SK-N-SH (cell line): ENCODE results near the gene TEX22. TPM values are rescaled to one million over a fixed set of nuclear protein-coding genes. Genes with fewer than 3 reads are reported as not detected.

Source experiments
- CTCF ChIA-PET: fragments of 300-600, 350-600 bp; formaldehyde crosslinking; extraction: SDS; loops from one replicate; lab custom pipeline; 2021; lab: Yijun Ruan, JAX
- POLR2A ChIA-PET: fragments of 350-600 bp; sonication (Branson Sonifier 250); formaldehyde crosslinking; extraction: SDS; loops from one replicate; lab custom pipeline; 2020; ENCODE audit warnings: antibody characterized with exemption, inconsistent platforms; lab: Yijun Ruan, JAX
- DNase-seq: peaks from one replicate; pipeline ENCODE4 v3.0.0; 2012
- H2AFZ ChIP-seq: fragments of 200-600 bp; sonication (generic); 2 replicates; pipeline ENCODE4 v1.8.1; 2016; ENCODE audit warnings: antibody characterized with exemption, mild to moderate bottlenecking, low read depth
- H3F3A ChIP-seq: fragments of 200-600 bp; sonication (generic); replicated peaks from 2 replicates; pipeline ENCODE3; 2016; ENCODE audit warnings: antibody characterized with exemption, mild to moderate bottlenecking; ENCODE audit not compliant: insufficient read depth
- H3K27ac ChIP-seq, 2 experiments: fragments of 200-500 bp in 1 of 2; fragments of 200-600 bp in 1 of 2; sonication (Bioruptor generic) in 1 of 2; sonication (generic), shearing (Covaris generic) in 1 of 2; 2 replicates each; pipeline versions ENCODE4 v1.5.1 to v1.6.1; 2014 to 2016; ENCODE audit warnings: low read depth in 2 of 2, inconsistent platforms in 1 of 2, low read length in 1 of 2, mild to moderate bottlenecking in 1 of 2, mixed read lengths in 1 of 2
- H3K27me3 ChIP-seq: fragments of 200-600 bp; sonication (generic), shearing (Covaris generic); 2 replicates; pipeline ENCODE4 v1.6.1; 2016; ENCODE audit warnings: mixed run types; ENCODE audit not compliant: insufficient read depth
- H3K36me3 ChIP-seq, 2 experiments: fragments of 200-500 bp in 1 of 2; fragments of 200-600 bp in 1 of 2; sonication (Bioruptor generic) in 1 of 2; sonication (generic) in 1 of 2; replicated peaks in 1 of 2; 2 replicates each; pipeline versions ENCODE3 to v1.5.1; 2014 to 2016; ENCODE audit warnings: low read length in 1 of 2, mild to moderate bottlenecking in 1 of 2; ENCODE audit not compliant: insufficient read depth in 2 of 2, control insufficient read depth in 1 of 2
- H3K4me1 ChIP-seq, 2 experiments: fragments of 200-500 bp in 1 of 2; fragments of 200-600 bp in 1 of 2; sonication (Bioruptor generic) in 1 of 2; sonication (generic), shearing (Covaris generic) in 1 of 2; 2 replicates each; pipeline versions ENCODE4 v1.5.1 to v1.6.1; 2014 to 2016; ENCODE audit warnings: low read depth in 1 of 2, low read length in 1 of 2, mixed run types in 1 of 2; ENCODE audit not compliant: insufficient read depth in 2 of 2, control insufficient read depth in 1 of 2
- H3K4me2 ChIP-seq: fragments of 200-600 bp; sonication (generic), shearing (Covaris generic); 2 replicates; pipeline ENCODE4 v1.6.1; 2017; ENCODE audit warnings: mixed run types
- H3K4me3 ChIP-seq, 2 experiments: fragments of 200-500 bp in 1 of 2; fragments of 200-600 bp in 1 of 2; sonication (Bioruptor generic) in 1 of 2; sonication (generic), shearing (Covaris generic) in 1 of 2; 2 replicates each; pipeline versions ENCODE4 v1.5.1 to v1.8.1; 2014 to 2016; ENCODE audit warnings: low read depth in 2 of 2, inconsistent platforms in 1 of 2, low read length in 1 of 2, mild to moderate bottlenecking in 1 of 2, mixed read lengths in 1 of 2, moderate library complexity in 1 of 2
- H3K79me2 ChIP-seq: fragments of 200-600 bp; sonication (generic); 2 replicates; pipeline ENCODE4 v1.8.1; 2017; ENCODE audit warnings: mild to moderate bottlenecking; ENCODE audit not compliant: insufficient read depth
- H3K9ac ChIP-seq: fragments of 200-600 bp; sonication (generic); 2 replicates; pipeline ENCODE4 v1.6.1; 2017; ENCODE audit warnings: mixed run types
- H3K9me2 ChIP-seq: fragments of 200-600 bp; sonication (generic); 2 replicates; pipeline ENCODE4 v1.6.1; 2017; ENCODE audit warnings: mixed run types
- H3K9me3 ChIP-seq: fragments of 200-600 bp; sonication (generic); 2 replicates; pipeline ENCODE4 v1.6.1; 2017; ENCODE audit warnings: mixed run types, mild to moderate bottlenecking, moderate library complexity
- H4K20me1 ChIP-seq: fragments of 200-600 bp; sonication (generic); 2 replicates; pipeline ENCODE4 v1.6.1; 2017; ENCODE audit warnings: mild to moderate bottlenecking, mixed run types; ENCODE audit not compliant: insufficient read depth
- CHD2 ChIP-seq: fragments of 150-350 bp; IDR thresholded peaks from 2 replicates; pipeline ENCODE4 v1.6.1; 2018; ENCODE audit warnings: low read length; ENCODE audit not compliant: partially characterized antibody
- ELF1 ChIP-seq: IDR thresholded peaks from 2 replicates; pipeline ENCODE4 v1.4.0; 2012
- EP300 ChIP-seq, 2 experiments: IDR thresholded peaks; 2 replicates each; pipeline versions ENCODE4 v1.4.0 to v1.6.1; 2012; ENCODE audit warnings: borderline replicate concordance in 1 of 2, low read depth in 1 of 2, low read length in 1 of 2
- EZH2phosphoT487 ChIP-seq: fragments of 200-600 bp; sonication (generic); IDR thresholded peaks from 2 replicates; pipeline ENCODE4 v1.6.1; 2017; ENCODE audit warnings: low read depth, mixed run types, mild to moderate bottlenecking, antibody characterized with exemption, moderate library complexity, borderline replicate concordance
- FOSL2 ChIP-seq: IDR thresholded peaks from 2 replicates; pipeline ENCODE4 v1.4.0; 2012; ENCODE audit warnings: low read depth, mild to moderate bottlenecking, moderate library complexity, borderline replicate concordance
- FOXJ3 ChIP-seq: sonication (generic); formaldehyde crosslinking; IDR thresholded peaks from 2 replicates; pipeline ENCODE4 v1.5.1; 2020; ENCODE audit warnings: mild to moderate bottlenecking, missing genetic modification reagents
- FOXM1 ChIP-seq: IDR thresholded peaks from 2 replicates; pipeline ENCODE4 v1.4.0; 2012; ENCODE audit warnings: low read depth, mild to moderate bottlenecking
- GABPA ChIP-seq: IDR thresholded peaks from 2 replicates; pipeline ENCODE4 v1.4.0; 2012; ENCODE audit warnings: low read depth, mild to moderate bottlenecking
- GATA2 ChIP-seq: sonication (generic); formaldehyde crosslinking; IDR thresholded peaks from 2 replicates; pipeline ENCODE4 v1.5.0; 2020; ENCODE audit warnings: mild to moderate bottlenecking, missing genetic modification reagents
- JUND ChIP-seq: IDR thresholded peaks from 2 replicates; pipeline ENCODE4 v1.4.0; 2012
- MAX ChIP-seq: IDR thresholded peaks from 2 replicates; pipeline ENCODE4 v1.4.0; 2012; ENCODE audit warnings: low read depth
- MXI1 ChIP-seq: IDR thresholded peaks from 2 replicates; pipeline ENCODE4 v1.6.1; 2012; ENCODE audit warnings: mild to moderate bottlenecking, low read depth, low read length, improper control_type of control experiment
- NFIC ChIP-seq: IDR thresholded peaks from 2 replicates; pipeline ENCODE4 v1.4.0; 2012; ENCODE audit warnings: borderline replicate concordance
- PBX3 ChIP-seq: IDR thresholded peaks from 2 replicates; pipeline ENCODE4; 2012
- RAD21 ChIP-seq: IDR thresholded peaks from 2 replicates; pipeline ENCODE4 v1.6.1; 2012; ENCODE audit warnings: mild to moderate bottlenecking, low read length
- RFX5 ChIP-seq: IDR thresholded peaks from 2 replicates; pipeline ENCODE4 v1.6.1; 2012; ENCODE audit warnings: mild to moderate bottlenecking, improper control_type of control experiment, low read length
- RXRA ChIP-seq: IDR thresholded peaks from 2 replicates; pipeline ENCODE4 v1.4.0; 2012; ENCODE audit warnings: low read depth, mild to moderate bottlenecking, borderline replicate concordance
- TAF1 ChIP-seq: IDR thresholded peaks from 2 replicates; pipeline ENCODE4 v1.6.1; 2012; ENCODE audit warnings: low read depth, mild to moderate bottlenecking, low read length, moderate library complexity, borderline replicate concordance
- TEAD4 ChIP-seq: IDR thresholded peaks from 2 replicates; pipeline ENCODE4 v1.4.0; 2012; ENCODE audit warnings: mild to moderate bottlenecking, borderline replicate concordance; ENCODE audit not compliant: insufficient read depth
- USF2 ChIP-seq: fragments of 150-350 bp; IDR thresholded peaks from 2 replicates; pipeline ENCODE4 v1.6.1; 2017; ENCODE audit warnings: antibody characterized with exemption, low read length, low read depth, borderline replicate concordance
- WGBS: methylation state at CpG from one replicate; pipeline ENCODE4 v1.1.6; 2017; ENCODE audit warnings: low lambda C conversion rate; 5-methylcytosine and 5-hydroxymethylcytosine counted together
- polyA plus RNA-seq, 3 experiments: library from polyadenylated mRNA; depleted of rRNA; stranded (reverse); fragments of >200 nt; gene quantifications; 2 replicates each; pipeline ENCODE4 v1.2.3, GENCODE V29; 2012
- TF ChIP-seq, protein P1 (sequence below): fragments of 150-350 bp; IDR thresholded peaks from 2 replicates; pipeline ENCODE4 v1.6.1; 2016; ENCODE audit warnings: mild to moderate bottlenecking, low read depth, low read length
- TF ChIP-seq, protein P2 (sequence below): IDR thresholded peaks from 2 replicates; pipeline ENCODE4 v1.4.0; 2012; ENCODE audit warnings: low read depth, borderline replicate concordance
- TF ChIP-seq, protein P3 (sequence below): IDR thresholded peaks from 2 replicates; pipeline ENCODE4 v1.6.1; 2012; ENCODE audit warnings: mild to moderate bottlenecking, low read depth, low read length, moderate library complexity

TEX22 gene
- polyA plus RNA-seq, 1 of the 3 experiments (the other 2 are of a cell fraction) = 0.26 TPM

- Histone ChIP-seq H3K9me2 (no peaks in the 10 kb centered on the region), H3K36me3 (no peaks in the 10 kb centered on the region), H3K27me3 (no peaks in the 10 kb centered on the region), H3K9ac (peak overlapping the region; percentile 49; the same call in 1 of the 2 replicates), H3K9me3 (no peaks in the 10 kb centered on the region), H3K79me2 (peaks cover 6% of the 10 kb centered on the region), H2AFZ (peak overlapping the region; percentile 92), H3F3A (peaks cover 13% of the 10 kb centered on the region), H4K20me1 (no peaks in the 10 kb centered on the region), H3K4me3 (peak overlapping the region; percentile 51 to 61), H3K4me2 (peak overlapping the region; percentile 78; the same call in 1 of the 2 replicates), H3K27ac (peak overlapping the region in 1 of 2 experiments; percentile 62; a peak in 2 of 4 replicates), H3K4me1 (peaks cover 4 to 29% of the 10 kb centered on the region in 2 experiments; a peak in 1 of 4 replicates)
- CTCF ChIA-PET = interaction anchor here (0.7 to 4.1 kb wide), 7 partner anchors 15 to 114 kb away, joined by 3 to 18 read pairs (median 3); no protein-coding TSS in a partner anchor
- POLR2A ChIA-PET = no interaction called here
- peak; percentile 94 for DNase-seq
- 61% methylated on average over 31 of the region's 79 CpGs for WGBS
- TF ChIP-seq RFX5 (no peak), GABPA (no peak), RAD21 (no peak), MXI1 (peak; percentile 38; the same call in 1 of the 2 replicates), EZH2phosphoT487 (no peak), FOXJ3 (CRISPR knock-in tag) (no peak), GATA2 (no peak), NFIC (no peak), PBX3 (no peak), FOSL2 (no peak), EP300 (IDR thresholded peaks at IDR 0.05; ENCODE audit: borderline replicate concordance in 1 of 2, low read depth in 1 of 2, low read length in 1 of 2) (no peak), JUND (no peak), CHD2 (no peak), MAX (peak; percentile 23; the same call in 1 of the 2 replicates), RXRA (no peak), USF2 (no peak), TAF1 (no peak), ELF1 (no peak), TEAD4 (no peak), FOXM1 (no peak)
- TF ChIP-seq, protein P1, sequence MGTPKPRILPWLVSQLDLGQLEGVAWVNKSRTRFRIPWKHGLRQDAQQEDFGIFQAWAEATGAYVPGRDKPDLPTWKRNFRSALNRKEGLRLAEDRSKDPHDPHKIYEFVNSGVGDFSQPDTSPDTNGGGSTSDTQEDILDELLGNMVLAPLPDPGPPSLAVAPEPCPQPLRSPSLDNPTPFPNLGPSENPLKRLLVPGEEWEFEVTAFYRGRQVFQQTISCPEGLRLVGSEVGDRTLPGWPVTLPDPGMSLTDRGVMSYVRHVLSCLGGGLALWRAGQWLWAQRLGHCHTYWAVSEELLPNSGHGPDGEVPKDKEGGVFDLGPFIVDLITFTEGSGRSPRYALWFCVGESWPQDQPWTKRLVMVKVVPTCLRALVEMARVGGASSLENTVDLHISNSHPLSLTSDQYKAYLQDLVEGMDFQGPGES = no peak
- TF ChIP-seq, protein P2, sequence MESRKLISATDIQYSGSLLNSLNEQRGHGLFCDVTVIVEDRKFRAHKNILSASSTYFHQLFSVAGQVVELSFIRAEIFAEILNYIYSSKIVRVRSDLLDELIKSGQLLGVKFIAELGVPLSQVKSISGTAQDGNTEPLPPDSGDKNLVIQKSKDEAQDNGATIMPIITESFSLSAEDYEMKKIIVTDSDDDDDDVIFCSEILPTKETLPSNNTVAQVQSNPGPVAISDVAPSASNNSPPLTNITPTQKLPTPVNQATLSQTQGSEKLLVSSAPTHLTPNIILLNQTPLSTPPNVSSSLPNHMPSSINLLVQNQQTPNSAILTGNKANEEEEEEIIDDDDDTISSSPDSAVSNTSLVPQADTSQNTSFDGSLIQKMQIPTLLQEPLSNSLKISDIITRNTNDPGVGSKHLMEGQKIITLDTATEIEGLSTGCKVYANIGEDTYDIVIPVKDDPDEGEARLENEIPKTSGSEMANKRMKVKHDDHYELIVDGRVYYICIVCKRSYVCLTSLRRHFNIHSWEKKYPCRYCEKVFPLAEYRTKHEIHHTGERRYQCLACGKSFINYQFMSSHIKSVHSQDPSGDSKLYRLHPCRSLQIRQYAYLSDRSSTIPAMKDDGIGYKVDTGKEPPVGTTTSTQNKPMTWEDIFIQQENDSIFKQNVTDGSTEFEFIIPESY = no peak
- TF ChIP-seq, protein P3, sequence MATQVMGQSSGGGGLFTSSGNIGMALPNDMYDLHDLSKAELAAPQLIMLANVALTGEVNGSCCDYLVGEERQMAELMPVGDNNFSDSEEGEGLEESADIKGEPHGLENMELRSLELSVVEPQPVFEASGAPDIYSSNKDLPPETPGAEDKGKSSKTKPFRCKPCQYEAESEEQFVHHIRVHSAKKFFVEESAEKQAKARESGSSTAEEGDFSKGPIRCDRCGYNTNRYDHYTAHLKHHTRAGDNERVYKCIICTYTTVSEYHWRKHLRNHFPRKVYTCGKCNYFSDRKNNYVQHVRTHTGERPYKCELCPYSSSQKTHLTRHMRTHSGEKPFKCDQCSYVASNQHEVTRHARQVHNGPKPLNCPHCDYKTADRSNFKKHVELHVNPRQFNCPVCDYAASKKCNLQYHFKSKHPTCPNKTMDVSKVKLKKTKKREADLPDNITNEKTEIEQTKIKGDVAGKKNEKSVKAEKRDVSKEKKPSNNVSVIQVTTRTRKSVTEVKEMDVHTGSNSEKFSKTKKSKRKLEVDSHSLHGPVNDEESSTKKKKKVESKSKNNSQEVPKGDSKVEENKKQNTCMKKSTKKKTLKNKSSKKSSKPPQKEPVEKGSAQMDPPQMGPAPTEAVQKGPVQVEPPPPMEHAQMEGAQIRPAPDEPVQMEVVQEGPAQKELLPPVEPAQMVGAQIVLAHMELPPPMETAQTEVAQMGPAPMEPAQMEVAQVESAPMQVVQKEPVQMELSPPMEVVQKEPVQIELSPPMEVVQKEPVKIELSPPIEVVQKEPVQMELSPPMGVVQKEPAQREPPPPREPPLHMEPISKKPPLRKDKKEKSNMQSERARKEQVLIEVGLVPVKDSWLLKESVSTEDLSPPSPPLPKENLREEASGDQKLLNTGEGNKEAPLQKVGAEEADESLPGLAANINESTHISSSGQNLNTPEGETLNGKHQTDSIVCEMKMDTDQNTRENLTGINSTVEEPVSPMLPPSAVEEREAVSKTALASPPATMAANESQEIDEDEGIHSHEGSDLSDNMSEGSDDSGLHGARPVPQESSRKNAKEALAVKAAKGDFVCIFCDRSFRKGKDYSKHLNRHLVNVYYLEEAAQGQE = no peak
These were observed 16.4 kb downstream of the TEX22 start for GRCh38 chr14:105414456-105415371.
